Measurements from ENCODE around the gene ZNF532.
"Not testable (repeated sequence)": the region's sequence is repeated elsewhere in the genome, so short reads cannot be mapped to it uniquely, and the experiment has no call there.

Gene ZNF532
- total RNA-seq = 3.5 to 49.4 (median 14.0) reads per million in 9 experiments

DNA sequence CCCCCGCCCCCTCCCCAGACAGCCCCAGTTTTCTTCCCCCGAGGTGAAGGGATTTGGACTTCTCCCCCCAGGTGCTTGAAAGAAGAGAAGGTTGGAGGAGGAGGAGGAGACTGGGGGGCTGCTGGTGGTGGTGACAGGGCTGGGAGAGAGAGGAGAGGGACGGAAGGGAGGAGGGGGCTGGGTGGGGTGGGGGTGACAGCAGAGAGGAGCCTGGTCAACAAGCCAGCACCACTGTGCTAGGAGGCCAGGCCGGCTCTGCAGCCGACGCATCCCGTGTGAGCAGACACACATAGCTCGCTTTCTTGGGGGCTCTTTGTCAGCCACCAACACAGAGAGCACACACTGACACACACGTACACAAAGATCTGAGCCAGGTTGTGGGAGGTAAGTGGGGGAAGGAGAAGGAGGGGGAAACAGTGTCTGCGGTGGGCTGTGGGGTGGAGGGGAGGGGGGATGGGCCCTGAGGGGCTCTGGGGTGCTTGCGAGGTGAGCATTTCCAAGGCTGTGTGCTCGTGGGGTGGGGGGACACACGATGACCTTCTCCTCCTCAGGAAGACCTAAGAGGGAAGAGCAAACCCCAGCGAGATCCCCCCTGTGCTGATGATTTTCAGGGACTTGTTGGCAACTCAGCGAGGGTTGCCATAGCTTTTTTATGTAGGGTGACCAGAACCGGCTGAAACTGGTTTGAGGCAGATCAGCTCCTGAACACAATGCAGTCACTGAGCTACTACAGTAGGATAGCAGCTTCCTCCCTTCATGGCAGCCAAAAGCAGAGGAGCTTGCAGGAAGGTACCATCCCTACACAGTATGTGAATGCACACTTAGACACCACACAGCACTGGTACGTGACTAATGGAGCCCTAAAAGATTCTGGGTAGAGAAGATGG is at the start of gene ZNF532:
Gene ZNF532, plus strand, starts transcription at position 732 of the 887 bp plus-strand sequence. CDS start 53,411 bp downstream, outside the sequence.
- Mint-ChIP-seq H3K4me1 (ENCODE audit: low read depth in 2 of 2) (peaks cover 13 to 30% of the 10 kb centered on the region in 2 donors), H3K9me3 (no peaks in the 10 kb centered on the region), H3K4me3 (peak within 1 kb of the TSS; percentile 57 to 65), H3K27me3 (peaks cover 22 to 38% of the 10 kb centered on the region in 2 donors), H3K27ac (peak within 1 kb of the TSS; percentile 93 to 97), H3K36me3 (ENCODE audit: insufficient read depth) (peaks cover 7% of the 10 kb centered on the region)
- DNase-seq (peak in 1 of 3 experiments; percentile 28), ATAC-seq (replicated peaks) (peak; percentile 35)

DNA sequence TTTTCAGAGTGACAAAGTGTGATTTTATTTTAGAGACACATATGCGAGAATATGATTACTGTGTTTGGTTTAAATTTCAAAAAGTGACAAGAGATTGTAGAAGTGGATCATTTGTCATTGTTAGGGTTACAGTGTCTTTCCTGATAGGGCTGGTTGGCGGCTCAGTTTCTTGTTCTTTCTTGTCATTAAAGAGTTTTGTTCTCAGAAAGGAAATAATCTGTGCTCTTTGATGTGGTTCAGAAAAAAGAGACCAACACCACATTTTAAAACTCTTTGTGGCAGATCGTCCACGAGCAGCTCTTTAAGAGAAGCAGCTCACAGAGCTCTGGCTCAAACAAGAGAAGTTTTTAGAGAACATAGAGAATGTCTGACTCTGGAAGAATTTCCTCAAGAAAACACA is 45.6 kb upstream of the ZNF532 start:
- Mint-ChIP-seq H3K4me1 (ENCODE audit: low read depth in 2 of 2) (peaks cover 8 to 10% of the 10 kb centered on the region in 2 donors), H3K27ac (peak overlapping the region in 1 of 2 donors; percentile 72), H3K4me3 (no peak overlapping the region), H3K36me3 (ENCODE audit: insufficient read depth) (peaks cover 4% of the 10 kb centered on the region), H3K9me3 (no peaks in the 10 kb centered on the region), H3K27me3 (peaks cover 29 to 57% of the 10 kb centered on the region in 2 donors)
- peak; percentile 51 for ATAC-seq (replicated peaks)
- DNase-seq = no peak

DNA sequence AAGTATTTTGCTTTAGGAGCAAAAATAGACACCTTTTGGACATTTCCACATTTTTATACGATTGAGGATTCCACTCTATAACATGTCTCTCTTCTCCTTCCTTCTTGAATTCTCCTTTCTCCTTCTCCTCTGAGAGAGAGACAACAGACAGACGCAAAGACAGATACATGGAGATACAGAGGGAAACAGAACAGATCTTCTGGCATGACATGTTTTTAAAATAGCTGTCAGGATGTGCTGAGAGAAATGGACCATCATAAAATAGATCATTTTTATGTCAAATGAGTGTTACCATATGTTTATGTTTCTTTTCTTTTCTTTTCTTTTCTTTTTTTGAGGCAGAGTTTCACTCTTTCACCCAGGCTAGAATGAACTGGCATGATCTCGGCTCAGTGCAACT is 44.4 kb upstream of the ZNF532 start:
- no peaks in the 10 kb centered on the region for H3K9me3 Mint-ChIP-seq
- H3K4me3 Mint-ChIP-seq = no peak overlapping the region
- DNase-seq (no peak), ATAC-seq (replicated peaks) (no peak)
- H3K36me3 Mint-ChIP-seq (ENCODE audit: insufficient read depth) = peaks cover 4% of the 10 kb centered on the region
- H3K27me3 Mint-ChIP-seq = peaks cover 30 to 57% of the 10 kb centered on the region in 2 donors
- no peak overlapping the region for H3K27ac Mint-ChIP-seq
- H3K4me1 Mint-ChIP-seq (ENCODE audit: low read depth in 2 of 2) = peaks cover 8 to 10% of the 10 kb centered on the region in 2 donors

- peaks cover 28 to 49% of the 10 kb centered on the region in 2 donors for H3K27me3 Mint-ChIP-seq
- H3K9me3 Mint-ChIP-seq = no peaks in the 10 kb centered on the region
- no peaks in the 10 kb centered on the region for H3K36me3 Mint-ChIP-seq (ENCODE audit: insufficient read depth)
- H3K4me1 Mint-ChIP-seq (ENCODE audit: low read depth in 2 of 2) = peaks cover 8 to 10% of the 10 kb centered on the region in 2 donors
- no peak overlapping the region for H3K27ac Mint-ChIP-seq
- DNase-seq (no peak), ATAC-seq (replicated peaks) (no peak)
- no peak overlapping the region for H3K4me3 Mint-ChIP-seq
These were observed 41.7 kb upstream of the ZNF532 start for GRCh38 chr18:58822944-58823343.

- H3K9me3 Mint-ChIP-seq = no peaks in the 10 kb centered on the region
- no peak for DNase-seq
- H3K4me1 Mint-ChIP-seq (ENCODE audit: low read depth in 2 of 2) = peaks cover 8 to 10% of the 10 kb centered on the region in 2 donors
- no peak for ATAC-seq (replicated peaks)
- no peak overlapping the region for H3K4me3 Mint-ChIP-seq
- no peak overlapping the region for H3K27ac Mint-ChIP-seq
- peaks cover 28 to 53% of the 10 kb centered on the region in 2 donors for H3K27me3 Mint-ChIP-seq
- H3K36me3 Mint-ChIP-seq (ENCODE audit: insufficient read depth) = no peaks in the 10 kb centered on the region
These were observed 41.3 kb upstream of the ZNF532 start for GRCh38 chr18:58823412-58823811.

GRCh38 chr18:58826926-58827325 is 37.8 kb upstream of the ZNF532 start:
- H3K36me3 Mint-ChIP-seq (ENCODE audit: insufficient read depth); H3K4me1 Mint-ChIP-seq (ENCODE audit: low read depth in 2 of 2); DNase-seq; H3K9me3 Mint-ChIP-seq; H3K27ac Mint-ChIP-seq; ATAC-seq (replicated peaks); H3K4me3 Mint-ChIP-seq: not testable (repeated sequence)
- peaks cover 23 to 62% of the 10 kb centered on the region in 2 donors for H3K27me3 Mint-ChIP-seq

DNA sequence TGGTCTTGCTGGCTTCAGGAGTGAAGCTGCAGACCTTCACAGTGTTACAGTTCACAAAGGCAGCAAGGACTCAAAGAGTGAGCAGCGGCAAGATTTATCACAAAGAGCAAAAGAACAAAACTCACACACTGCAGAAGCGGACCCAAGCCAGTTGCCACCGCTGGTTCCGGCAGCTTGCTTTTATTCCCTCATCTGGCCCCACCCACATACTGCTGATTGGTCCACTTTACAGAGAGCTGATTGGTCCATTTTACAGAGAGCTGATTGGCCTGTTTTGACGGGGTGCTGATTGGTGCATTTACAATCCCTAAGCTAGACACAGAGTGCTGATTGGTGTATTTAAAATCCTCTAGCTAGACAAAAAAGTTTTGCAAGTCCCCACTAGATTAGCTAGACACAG is 37.2 kb upstream of the ZNF532 start:
- Mint-ChIP-seq H3K27ac (no peak overlapping the region), H3K4me1 (ENCODE audit: low read depth in 2 of 2) (no peaks in the 10 kb centered on the region), H3K36me3 (ENCODE audit: insufficient read depth) (no peaks in the 10 kb centered on the region), H3K4me3 (no peak overlapping the region), H3K9me3 (no peaks in the 10 kb centered on the region), H3K27me3 (peaks cover 22 to 57% of the 10 kb centered on the region in 2 donors)
- no peak for ATAC-seq (replicated peaks)
- DNase-seq = no peak

GRCh38 chr18:58827886-58828285 is 36.8 kb upstream of the ZNF532 start:
- Mint-ChIP-seq H3K27ac (no peak overlapping the region), H3K9me3 (no peaks in the 10 kb centered on the region), H3K4me1 (ENCODE audit: low read depth in 2 of 2) (no peaks in the 10 kb centered on the region), H3K4me3 (no peak overlapping the region), H3K36me3 (ENCODE audit: insufficient read depth) (no peaks in the 10 kb centered on the region), H3K27me3 (peaks cover 17 to 52% of the 10 kb centered on the region in 2 donors)
- no peak for DNase-seq
- ATAC-seq (replicated peaks) = no peak

DNA sequence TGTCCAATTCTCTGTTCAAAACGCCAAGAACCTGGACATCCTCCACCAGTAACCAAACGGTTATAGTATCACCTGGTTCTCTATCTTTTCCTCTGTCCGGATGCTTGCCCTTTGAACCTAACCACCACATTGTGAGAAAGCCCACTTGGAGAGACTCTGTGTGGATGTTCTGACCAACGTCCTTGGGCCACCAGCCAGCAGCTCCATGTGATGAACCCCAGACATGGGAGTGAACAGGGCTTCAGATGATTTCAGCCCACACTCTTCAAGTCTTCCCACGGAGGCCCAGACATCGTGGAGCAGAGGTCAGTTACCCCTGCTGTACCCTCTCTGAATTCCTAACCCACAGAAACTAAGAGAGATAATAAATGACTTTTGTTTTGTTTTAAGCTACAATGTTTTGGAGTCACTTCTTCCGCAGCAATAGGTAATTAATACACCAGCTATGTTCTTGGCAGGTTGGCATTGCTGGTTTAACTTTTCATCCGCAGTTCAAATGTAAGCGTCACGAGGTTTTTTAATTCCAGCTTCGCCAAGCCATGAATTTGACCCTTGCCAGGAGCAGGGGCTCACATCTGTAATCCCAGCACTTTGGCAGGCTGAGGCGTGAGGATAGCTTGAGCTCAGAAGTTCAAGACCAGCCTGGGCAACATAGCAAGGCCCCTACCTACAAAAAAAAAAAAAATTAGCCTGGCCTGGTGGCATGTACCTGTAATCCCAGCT is 36.1 kb upstream of the ZNF532 start:
- H3K9me3 Mint-ChIP-seq = no peaks in the 10 kb centered on the region
- H3K4me1 Mint-ChIP-seq (ENCODE audit: low read depth in 2 of 2) = no peaks in the 10 kb centered on the region
- H3K27ac Mint-ChIP-seq = no peak overlapping the region
- H3K27me3 Mint-ChIP-seq = peaks cover 16 to 47% of the 10 kb centered on the region in 2 donors
- DNase-seq (no peak), ATAC-seq (replicated peaks) (no peak)
- no peaks in the 10 kb centered on the region for H3K36me3 Mint-ChIP-seq (ENCODE audit: insufficient read depth)
- H3K4me3 Mint-ChIP-seq = no peak overlapping the region

- Mint-ChIP-seq H3K27me3 (peaks cover 16 to 41% of the 10 kb centered on the region in 2 donors), H3K4me3 (no peak overlapping the region), H3K9me3 (no peaks in the 10 kb centered on the region), H3K27ac (no peak overlapping the region), H3K4me1 (ENCODE audit: low read depth in 2 of 2) (no peaks in the 10 kb centered on the region), H3K36me3 (ENCODE audit: insufficient read depth) (no peaks in the 10 kb centered on the region)
- ATAC-seq (replicated peaks) (no peak), DNase-seq (no peak)
These were observed 35.4 kb upstream of the ZNF532 start for GRCh38 chr18:58829263-58829662.

DNA sequence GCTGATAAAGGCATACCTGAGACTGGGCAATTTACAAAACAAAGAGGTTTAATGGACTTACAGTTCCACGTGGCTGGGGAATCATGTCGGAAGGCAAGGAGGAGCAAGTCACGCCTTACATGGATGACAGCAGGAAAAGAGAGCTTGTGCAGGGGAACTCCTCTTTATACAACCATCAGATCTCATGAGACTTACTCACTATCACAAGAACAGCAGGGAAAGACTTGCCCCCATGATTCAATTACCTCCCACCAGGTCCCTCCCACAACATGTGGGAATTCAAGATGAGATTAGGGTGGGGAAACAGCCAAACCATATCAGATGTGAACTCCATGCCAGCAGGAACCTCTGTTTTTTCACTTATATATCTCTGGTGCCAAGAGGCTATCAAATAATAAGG is 34.8 kb upstream of the ZNF532 start:
- not testable (repeated sequence) for H3K4me3 Mint-ChIP-seq; H3K4me1 Mint-ChIP-seq (ENCODE audit: low read depth in 2 of 2); H3K36me3 Mint-ChIP-seq (ENCODE audit: insufficient read depth); ATAC-seq (replicated peaks); DNase-seq; H3K27ac Mint-ChIP-seq; H3K9me3 Mint-ChIP-seq
- H3K27me3 Mint-ChIP-seq = peaks cover 10 to 35% of the 10 kb centered on the region in 2 donors

DNA sequence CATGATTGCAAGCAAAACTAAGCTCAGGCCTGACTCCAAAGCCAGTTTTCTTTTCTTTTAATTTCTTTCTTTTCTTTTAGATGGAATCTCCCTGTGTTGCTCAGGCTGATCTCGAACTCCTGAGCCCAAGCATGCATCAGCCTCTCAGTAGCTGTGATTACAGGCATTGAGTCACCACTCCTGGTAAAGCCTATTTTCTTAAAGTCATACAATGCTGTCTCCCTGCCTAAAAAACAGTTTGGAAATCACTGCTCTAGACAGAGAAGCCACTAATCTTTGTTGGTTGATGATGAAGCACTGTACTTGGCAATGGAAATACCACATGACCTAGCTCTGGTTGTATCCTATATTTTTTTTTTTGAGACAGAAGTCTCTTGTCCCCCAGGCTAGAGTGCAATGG is 33.1 kb upstream of the ZNF532 start:
- Mint-ChIP-seq H3K4me3 (no peak overlapping the region), H3K36me3 (ENCODE audit: insufficient read depth) (no peaks in the 10 kb centered on the region), H3K27ac (no peak overlapping the region), H3K9me3 (no peaks in the 10 kb centered on the region), H3K4me1 (ENCODE audit: low read depth in 2 of 2) (no peaks in the 10 kb centered on the region), H3K27me3 (peaks cover 0 to 23% of the 10 kb centered on the region in 2 donors)
- no peak for DNase-seq
- no peak for ATAC-seq (replicated peaks)

DNA sequence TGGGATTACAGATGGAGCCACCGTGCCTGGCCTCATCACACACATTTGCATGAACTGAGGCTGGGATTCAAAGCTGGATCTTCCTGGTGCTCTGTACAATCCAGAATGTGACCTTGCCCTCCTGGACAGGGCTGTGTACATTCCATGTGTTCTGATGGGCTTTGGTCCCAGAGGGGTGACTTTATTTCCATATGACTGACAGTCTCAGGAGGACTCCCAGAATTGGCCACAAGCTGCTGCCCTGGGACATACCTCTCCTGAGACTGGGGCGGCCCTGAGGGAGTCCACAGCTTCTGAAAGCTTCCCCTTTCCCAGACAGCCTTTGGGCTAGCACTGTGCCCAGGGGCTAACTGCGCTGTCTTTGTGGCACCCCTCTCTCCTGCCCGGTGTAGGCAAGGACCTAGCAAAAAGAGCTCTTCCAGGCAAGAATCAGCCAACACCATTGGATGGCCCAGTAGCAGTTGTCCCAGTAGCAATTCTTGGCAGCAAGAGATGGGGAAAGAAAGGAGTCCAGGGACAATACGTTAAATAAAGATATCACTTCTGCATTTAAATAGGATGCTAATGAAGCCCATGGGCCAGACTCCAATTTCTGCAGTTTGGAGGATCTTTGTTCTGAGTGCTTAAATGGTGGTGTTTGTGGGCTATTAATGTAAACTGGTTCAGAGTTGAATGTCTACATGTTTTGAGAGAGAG is 26.4 kb upstream of the ZNF532 start:
- Mint-ChIP-seq H3K27me3 (peaks cover 0 to 26% of the 10 kb centered on the region in 2 donors), H3K4me3 (no peak overlapping the region), H3K27ac (no peak overlapping the region), H3K4me1 (ENCODE audit: low read depth in 2 of 2) (no peaks in the 10 kb centered on the region), H3K9me3 (no peaks in the 10 kb centered on the region), H3K36me3 (ENCODE audit: insufficient read depth) (no peaks in the 10 kb centered on the region)
- DNase-seq (no peak), ATAC-seq (replicated peaks) (no peak)
